Psoas muscle (tissue), 8 donors: ENCODE measurements around the gene RPS21. TPM values are rescaled to one million over a fixed set of nuclear protein-coding genes. Genes with fewer than 3 reads are reported as not detected.

ENCODE experiments used
- ATAC-seq, 4 donors: fragments of 200-7000 bp; cut with Tn5 transposase; one replicate each; pipeline ENCODE4 v1.9.1; 2020; ENCODE audit warnings: moderate library complexity in 3 of 4, mild to moderate bottlenecking in 2 of 4
- DNase-seq, 2 donors: peaks; one replicate each; pipeline ENCODE4 v3.0.0-alpha.2; 2020
- H3K27ac ChIP-seq: fragments of 200-600 bp; one replicate; pipeline ENCODE4 v1.8.0; 2022
- H3K27me3 ChIP-seq, 3 donors: fragments of 200-600 bp in 1 of 3; one replicate each; pipeline versions ENCODE4 v1.6.1 to v1.8.0; 2013 to 2022; ENCODE audit warnings: low read length in 2 of 3, mild to moderate bottlenecking in 2 of 3, moderate library complexity in 1 of 3; ENCODE audit not compliant: insufficient read depth in 3 of 3
- H3K36me3 ChIP-seq, 2 donors: fragments of 200-600 bp in 1 of 2; one replicate each; pipeline versions ENCODE4 v1.6.1 to v1.8.0; 2013 to 2022; ENCODE audit warnings: low read depth in 1 of 2, mild to moderate bottlenecking in 1 of 2, moderate library complexity in 1 of 2; ENCODE audit not compliant: insufficient read depth in 1 of 2
- H3K4me1 ChIP-seq: fragments of 200-600 bp; one replicate; pipeline ENCODE4 v1.8.0; 2022
- H3K4me3 ChIP-seq: fragments of 200-600 bp; one replicate; pipeline ENCODE4 v1.8.0; 2022; ENCODE audit warnings: mild to moderate bottlenecking
- H3K9me3 ChIP-seq: fragments of 200-600 bp; one replicate; pipeline ENCODE4 v1.8.0; 2022
- CTCF ChIP-seq: fragments of 200-600 bp; IDR thresholded peaks from one replicate; pipeline ENCODE4 v1.8.0; 2022; ENCODE audit warnings: antibody characterized with exemption
- WGBS, 3 donors: extraction: QIAGEN DNeasy Blood & Tissue Kit; methylation state at CpG; one replicate each; pipeline versions ENCODE4 v1.1.6 to v1.1.7; 2013; 5-methylcytosine and 5-hydroxymethylcytosine counted together
- intact Hi-C, 2 donors: fragments of 100-400 bp; cut with DNase I; formaldehyde crosslinking; loops; one replicate each; pipeline versions ENCODE4 v1.11.0 to v1.14.2; 2022
- polyA plus RNA-seq, 3 donors: library from polyadenylated mRNA; stranded (reverse); fragments of 200-250 nt; gene quantifications; one replicate each; pipeline ENCODE4 v1.2.3, GENCODE V29; 2013
- total RNA-seq, 4 donors: library from RNA; stranded (reverse); fragmentation: NEBNext Ultra II Directional in 2 of 4; extraction: Animal tissue kit (Norgen Biotek cat#: 25700) in 2 of 4; gene quantifications; one replicate each; pipeline versions ENCODE4 v1.2.1 to v1.2.4, GENCODE V29; 2021 to 2023
- donor health status: healthy with polysubstance abuse.
- donor health status: DM: no; HTN: no; CAD: no; lungs with moderate emphysema.
- donor health status: Bipolar disorder and iron deficiency.
- donor health status: healthy.
- donor health status: DM: yes; HTN: yes; CAD: no.
- donor health status: DM: no; HTN: no; CAD: no.
- donor health status: DM: no; HTN: no; CAD: no.
- donor health status: DM: yes; HTN: yes; CAD: no.

RPS21 gene
- total and polyA plus RNA-seq, 7 donors = 602 to 5,162 (median 1,206) TPM

DNA sequence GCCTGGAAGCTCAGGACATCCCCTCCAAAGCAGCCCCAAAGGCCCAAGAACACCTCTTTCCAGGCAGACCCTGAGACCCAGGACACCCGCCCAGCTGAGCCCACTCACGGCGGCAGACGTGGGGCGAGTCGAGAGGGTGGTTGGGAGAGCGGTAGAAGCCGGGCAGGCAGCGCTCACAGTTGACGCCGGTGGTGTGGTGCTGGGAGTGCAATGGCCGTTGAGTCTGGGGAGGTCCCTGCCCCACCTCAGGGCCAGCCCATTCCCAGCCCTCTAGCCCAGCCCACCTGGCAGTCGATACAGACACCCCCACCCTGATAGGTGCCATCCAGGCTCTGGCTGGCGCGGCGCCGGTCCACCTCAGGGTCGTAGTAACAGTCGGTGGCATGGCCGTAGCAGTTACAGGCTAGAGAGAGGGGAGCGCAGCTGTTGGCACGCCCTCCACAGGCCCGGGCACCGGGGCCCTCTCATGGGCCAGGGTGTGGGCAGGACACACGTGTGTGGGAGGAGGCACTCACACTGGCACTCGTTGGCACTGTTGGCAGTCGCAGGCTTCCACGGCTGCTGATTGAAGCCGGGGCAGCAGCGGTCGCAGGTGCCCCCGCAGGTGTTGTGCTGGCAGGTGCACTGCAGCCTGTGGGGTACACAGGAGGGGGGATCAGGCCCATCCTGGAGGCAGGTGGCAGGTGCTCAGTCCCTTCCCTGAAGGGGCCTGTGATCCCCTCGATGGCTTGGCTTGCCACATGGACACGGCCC, 40.3 kb upstream of the RPS21 start:
- Histone ChIP-seq H3K4me1 (peaks cover 15% of the 10 kb centered on the region), H3K36me3 (peaks cover 0 to 52% of the 10 kb centered on the region in 2 donors), H3K4me3 (no peak overlapping the region), H3K27ac (no peak overlapping the region), H3K27me3 (no peaks in the 10 kb centered on the region), H3K9me3 (no peaks in the 10 kb centered on the region)
- TF ChIP-seq CTCF = no peak
- DNase-seq (peak in 1 of 2 donors; percentile 11), ATAC-seq (peak in 3 of 4 donors; percentile 6 to 21 (median 9))
- 72 to 79% (median 73%) methylated on average over 34 of the region's 34 CpGs for WGBS, 3 donors
- intact Hi-C loops = no loop called here

- H3K27ac ChIP-seq = no peak overlapping the region
- 52 to 74% (median 52%) methylated on average over 9 to 10 of the region's 10 CpGs for WGBS, 3 donors
- intact Hi-C loops = no loop called here
Measured at GRCh38 chr20:62347151-62347404, 39.8 kb upstream of the RPS21 start.

GRCh38 chr20:62347445-62347844, 39.5 kb upstream of the RPS21 start:
- Histone ChIP-seq H3K36me3 (peaks cover 0 to 59% of the 10 kb centered on the region in 2 donors), H3K4me1 (peaks cover 19% of the 10 kb centered on the region), H3K27ac (no peak overlapping the region), H3K27me3 (no peaks in the 10 kb centered on the region), H3K4me3 (no peak overlapping the region), H3K9me3 (no peaks in the 10 kb centered on the region)
- TF ChIP-seq CTCF = no peak
- WGBS, 3 donors = 24 to 28% (median 26%) methylated on average over 9 of the region's 9 CpGs
- ATAC-seq (peak; percentile 82 to 92 (median 89)), DNase-seq (peak; percentile 55 to 88)
- intact Hi-C loops = no loop called here

More at GRCh38 chr20:62347151-62347404, 39.8 kb upstream of the RPS21 start:
- Histone ChIP-seq H3K27me3 (no peaks in the 10 kb centered on the region), H3K4me1 (peaks cover 15% of the 10 kb centered on the region), H3K36me3 (peaks cover 0 to 57% of the 10 kb centered on the region in 2 donors), H3K4me3 (no peak overlapping the region), H3K9me3 (no peaks in the 10 kb centered on the region)
- DNase-seq (peak in 1 of 2 donors; percentile 9), ATAC-seq (peak; percentile 23 to 41 (median 36))
- no peak for TF ChIP-seq CTCF

GRCh38 chr20:62348604-62349003, 38.3 kb upstream of the RPS21 start:
- no peak overlapping the region for H3K4me3 ChIP-seq
- TF ChIP-seq CTCF = no peak
- no peaks in the 10 kb centered on the region for H3K27me3 ChIP-seq
- ATAC-seq (no peak), DNase-seq (no peak)
- H3K4me1 ChIP-seq = peaks cover 28% of the 10 kb centered on the region
- intact Hi-C loops = no loop called here
- no peak overlapping the region for H3K27ac ChIP-seq
- no peaks in the 10 kb centered on the region for H3K9me3 ChIP-seq
- H3K36me3 ChIP-seq = peaks cover 0 to 59% of the 10 kb centered on the region in 2 donors
- 57 to 100% (median 100%) methylated on average over 1 of the region's 1 CpG for WGBS, 3 donors
